Measurements from ENCODE around the gene SLC39A13. TPM values are rescaled to one million over a fixed set of nuclear protein-coding genes. Genes with fewer than 3 reads are reported as not detected.

Gene SLC39A13
- total RNA-seq, 4 donors from 2014 or later, result 21.2 to 52.6 (median 46.0) TPM

- no peak for TF ChIP-seq CTCF (IDR thresholded peaks at IDR 0.05; ENCODE audit: low read depth)
These were observed 16.5 kb upstream of the SLC39A13 start for GRCh38 chr11:47391711-47392432.

- no peak for TF ChIP-seq CTCF (IDR thresholded peaks at IDR 0.05; ENCODE audit: low read depth)
These were observed 15.7 kb upstream of the SLC39A13 start for GRCh38 chr11:47392546-47393162.

GRCh38 chr11:47393163-47394049, 15.0 kb upstream of the SLC39A13 start:
- no peak for TF ChIP-seq CTCF (IDR thresholded peaks at IDR 0.05; ENCODE audit: low read depth)

GRCh38 chr11:47394050-47394321, 14.4 kb upstream of the SLC39A13 start:
- no peak for TF ChIP-seq CTCF (IDR thresholded peaks at IDR 0.05; ENCODE audit: low read depth)

GRCh38 chr11:47394322-47395222, 13.8 kb upstream of the SLC39A13 start:
- TF ChIP-seq CTCF (IDR thresholded peaks at IDR 0.05; ENCODE audit: low read depth), result no peak

- no peak for TF ChIP-seq CTCF (IDR thresholded peaks at IDR 0.05; ENCODE audit: low read depth)
These were observed 13.0 kb upstream of the SLC39A13 start for GRCh38 chr11:47395223-47396048.
